HepG2 (cell line): ENCODE results near the gene PTPRD. TPM values are rescaled to one million over a fixed set of nuclear protein-coding genes. Genes with fewer than 3 reads are reported as not detected.

Experiments
- ATAC-seq: fragments of 200-7000 bp; cut with Tn5 transposase; 3 replicates; pipeline ENCODE4 v1.9.1; 2020; ENCODE audit warnings: mild to moderate bottlenecking, moderate library complexity
- BruUV-seq: library from RNA; stranded (reverse); fragments of 400-500 nt; replicated peaks from 2 replicates; lab custom pipeline; 2021; lab: Mats Ljungman, UMichigan
- CTCF ChIA-PET: fragments of 300-600 bp; formaldehyde crosslinking; extraction: SDS; loops from one replicate; lab custom pipeline; 2021; ENCODE audit warnings: low total read pairs, inconsistent platforms, low intra/inter-chr PET ratio; lab: Yijun Ruan, JAX
- POLR2A ChIA-PET: fragments of 350-600 bp; sonication (Branson Sonifier 250); formaldehyde crosslinking; loops from one replicate; lab custom pipeline; 2020; ENCODE audit warnings: antibody characterized with exemption, inconsistent platforms; lab: Yijun Ruan, JAX
- DNase-seq: peaks from one replicate; pipeline ENCODE4 v3.0.0-alpha.2; 2015; ENCODE audit warnings: low spot score
- FAIRE-seq: peaks from 3 replicates; lab custom pipeline; 2011; peaks lifted over from hg19 to GRCh38; lab: Jason Lieb, UNC
- H2AFZ ChIP-seq: one replicate; pipeline ENCODE4 v1.6.1; 2011; ENCODE audit warnings: low read length, inconsistent platforms
- H3K27ac ChIP-seq: fragments of 300-600 bp; 3 replicates; pipeline ENCODE4 v1.8.0; 2011; ENCODE audit warnings: mixed run types, mild to moderate bottlenecking, mixed read lengths, low read length, inconsistent platforms; ENCODE audit not compliant: insufficient read depth; ENCODE audit errors: extremely low read length
- H3K27me3 ChIP-seq, 2 experiments: fragments of 200-600 bp in 1 of 2; 2 replicates in 1 of 2; 3 replicates in 1 of 2; pipeline versions ENCODE4 v1.6.0 to v1.8.0; 2011; ENCODE audit warnings: low read length in 2 of 2, mild to moderate bottlenecking in 2 of 2, moderate library complexity in 2 of 2, inconsistent platforms in 1 of 2; ENCODE audit not compliant: insufficient read depth in 2 of 2, control insufficient read depth in 1 of 2
- H3K36me3 ChIP-seq, 2 experiments: fragments of 200-600 bp in 1 of 2; replicated peaks in 1 of 2; 2 replicates in 1 of 2; 3 replicates in 1 of 2; pipeline versions ENCODE4 v1.5.1 to v1.8.0; 2011; ENCODE audit warnings: low read length in 2 of 2, inconsistent platforms in 1 of 2; ENCODE audit not compliant: insufficient read depth in 2 of 2, control insufficient read depth in 1 of 2
- H3K4me1 ChIP-seq: 2 replicates; pipeline ENCODE4 v1.5.1; 2012; ENCODE audit warnings: low read length, inconsistent platforms; ENCODE audit not compliant: insufficient read depth
- H3K4me2 ChIP-seq: 2 replicates; pipeline ENCODE4 v1.6.0; 2011; ENCODE audit warnings: low read depth, low read length, inconsistent platforms
- H3K4me3 ChIP-seq, 3 experiments: fragments of 200-600 bp in 1 of 3; sonication (generic), shearing (Covaris generic) in 1 of 3; replicated peaks in 1 of 3; 2 replicates each; pipeline ENCODE4 v1.5.1; 2011 to 2016; ENCODE audit warnings: low read length in 3 of 3, inconsistent platforms in 2 of 3, low read depth in 2 of 3, mild to moderate bottlenecking in 2 of 3, control low read depth in 1 of 3, mixed read lengths in 1 of 3; ENCODE audit not compliant: insufficient read depth in 1 of 3
- H3K79me2 ChIP-seq: one replicate; pipeline ENCODE4 v1.6.1; 2011; ENCODE audit warnings: low read length, inconsistent platforms; ENCODE audit not compliant: insufficient read depth
- H3K9ac ChIP-seq: 2 replicates; pipeline ENCODE4 v1.6.0; 2011; ENCODE audit warnings: mild to moderate bottlenecking, low read depth, low read length, inconsistent platforms; ENCODE audit not compliant: insufficient read depth
- H3K9me3 ChIP-seq: 2 replicates; pipeline ENCODE4 v1.5.1; 2012; ENCODE audit warnings: mild to moderate bottlenecking, low read length
- H4K20me1 ChIP-seq: 2 replicates; pipeline ENCODE4 v1.6.0; 2011; ENCODE audit warnings: inconsistent platforms, mild to moderate bottlenecking, low read length, moderate library complexity; ENCODE audit not compliant: insufficient read depth
- ARID2 ChIP-seq: sonication (generic); formaldehyde crosslinking; IDR thresholded peaks from 2 replicates; pipeline ENCODE4 v1.8.1; 2022; ENCODE audit warnings: mild to moderate bottlenecking, missing genetic modification reagents, borderline replicate concordance
- ATAD3A ChIP-seq: sonication (generic); formaldehyde crosslinking; IDR thresholded peaks from 2 replicates; pipeline ENCODE4 v1.4.0; 2020; ENCODE audit warnings: missing genetic modification reagents
- ELK4 ChIP-seq: sonication (generic); formaldehyde crosslinking; IDR thresholded peaks from 2 replicates; pipeline ENCODE4 v1.9.0; 2021; ENCODE audit warnings: missing genetic modification reagents, borderline replicate concordance
- HNF4A ChIP-seq: sonication (generic); formaldehyde crosslinking; IDR thresholded peaks from 2 replicates; pipeline ENCODE4 v1.4.0; 2020; ENCODE audit warnings: missing genetic modification reagents
- HOXA3 ChIP-seq: sonication (generic); formaldehyde crosslinking; IDR thresholded peaks from 2 replicates; pipeline ENCODE4 v1.5.0; 2020; ENCODE audit warnings: missing genetic modification reagents
- HOXD1 ChIP-seq: sonication (generic); formaldehyde crosslinking; IDR thresholded peaks from 2 replicates; pipeline ENCODE4 v1.5.0; 2020; ENCODE audit warnings: missing genetic modification reagents
- KDM4B ChIP-seq: sonication (generic); formaldehyde crosslinking; IDR thresholded peaks from 2 replicates; pipeline ENCODE4 v1.4.0; 2020; ENCODE audit warnings: missing genetic modification reagents
- MEF2D ChIP-seq: sonication (generic); formaldehyde crosslinking; IDR thresholded peaks from 2 replicates; pipeline ENCODE4 v1.5.1; 2020; ENCODE audit warnings: mild to moderate bottlenecking, missing genetic modification reagents
- MTF1 ChIP-seq: sonication (generic); formaldehyde crosslinking; IDR thresholded peaks from 2 replicates; pipeline ENCODE4 v1.5.0; 2020; ENCODE audit warnings: missing genetic modification reagents
- RAD21 ChIP-seq: fragments of 450-650 bp; formaldehyde crosslinking; IDR thresholded peaks from 2 replicates; pipeline ENCODE4 v1.5.0; 2020; ENCODE audit warnings: mild to moderate bottlenecking
- SETDB1 ChIP-seq: sonication (generic); formaldehyde crosslinking; IDR thresholded peaks from 2 replicates; pipeline ENCODE4 v1.5.1; 2020; ENCODE audit warnings: missing genetic modification reagents, mild to moderate bottlenecking, borderline replicate concordance
- SOX6 ChIP-seq, 2 experiments: fragments of 450-650 bp in 1 of 2; sonication (generic) in 1 of 2; formaldehyde crosslinking in 1 of 2; IDR thresholded peaks; 2 replicates each; pipeline versions ENCODE4 v1.4.0 to v1.6.1; 2017 to 2020; ENCODE audit warnings: antibody characterized with exemption in 1 of 2, mild to moderate bottlenecking in 1 of 2, missing genetic modification reagents in 1 of 2
- U2AF1 ChIP-seq: fragments of 200-400 bp; formaldehyde crosslinking; optimal IDR thresholded peaks from 2 replicates; pipeline ENCODE3; 2017; ENCODE audit warnings: mild to moderate bottlenecking, low read depth, low read length
- ZFP91 ChIP-seq: sonication (generic); formaldehyde crosslinking; IDR thresholded peaks from 2 replicates; pipeline ENCODE4 v1.9.0; 2022; ENCODE audit warnings: missing genetic modification reagents, mild to moderate bottlenecking, borderline replicate concordance
- ZNF143 ChIP-seq: sonication (generic); formaldehyde crosslinking; IDR thresholded peaks from 2 replicates; pipeline ENCODE4 v1.4.0; 2020; ENCODE audit warnings: missing genetic modification reagents
- ZNF264 ChIP-seq: sonication (generic); formaldehyde crosslinking; IDR thresholded peaks from 2 replicates; pipeline ENCODE4 v1.4.0; 2020; ENCODE audit warnings: missing genetic modification reagents
- ZNF460 ChIP-seq: sonication (generic); formaldehyde crosslinking; IDR thresholded peaks from 2 replicates; pipeline ENCODE4 v1.5.1; 2020; ENCODE audit warnings: missing genetic modification reagents, mild to moderate bottlenecking, borderline replicate concordance
- ZNF503 ChIP-seq: sonication (generic); formaldehyde crosslinking; IDR thresholded peaks from 2 replicates; pipeline ENCODE4 v1.4.0; 2020; ENCODE audit warnings: missing genetic modification reagents
- WGBS: methylation state at CpG from one replicate; pipeline ENCODE4 v1.1.6; 2017; ENCODE audit warnings: low lambda C conversion rate; 5-methylcytosine and 5-hydroxymethylcytosine counted together
- in situ Hi-C: cut with HindIII; loops from 2 replicates; pipeline ENCODE4 v1.10.0; 2017; ENCODE audit warnings: low pct_unique_long_range_greater_than_20kb; ENCODE audit not compliant: extremely low pct_ligation_motif_present
- intact Hi-C: fragments of 100-400 bp; cut with micrococcal nuclease; formaldehyde crosslinking; loops from one replicate; pipeline ENCODE4 v1.10.0; 2022; ENCODE audit not compliant: unreplicated experiment
- polyA plus RNA-seq, 8 experiments: library from polyadenylated mRNA; depleted of rRNA in 3 of 8; stranded (reverse) in 7 of 8; unstranded in 1 of 8; fragments of >200 nt; fragmentation: Illumina TruSeq in 4 of 8; extraction: Trizol in 4 of 8; gene quantifications; 2 replicates each; pipeline versions ENCODE4 v1.2.1 to v1.2.3, GENCODE V29; 2011 to 2016; ENCODE audit warnings: low read depth in 4 of 8, missing spikeins in 1 of 8, mixed read lengths in 1 of 8; ENCODE audit not compliant: insufficient read depth in 1 of 8
- total RNA-seq, 5 experiments: library from RNA; depleted of rRNA; stranded (reverse); fragments of >200 nt; fragmentation: Illumina TruSeq; extraction: Trizol; gene quantifications; 2 replicates each; pipeline ENCODE4 v1.2.3, GENCODE V29; 2016; ENCODE audit warnings: low read depth in 1 of 5

Gene PTPRD
- total and polyA plus RNA-seq, 2 of the 13 experiments (the other 11 are each of a cell fraction or from before 2014, with no cell fraction given): 0.05 TPM; not detected in 1

DNA sequence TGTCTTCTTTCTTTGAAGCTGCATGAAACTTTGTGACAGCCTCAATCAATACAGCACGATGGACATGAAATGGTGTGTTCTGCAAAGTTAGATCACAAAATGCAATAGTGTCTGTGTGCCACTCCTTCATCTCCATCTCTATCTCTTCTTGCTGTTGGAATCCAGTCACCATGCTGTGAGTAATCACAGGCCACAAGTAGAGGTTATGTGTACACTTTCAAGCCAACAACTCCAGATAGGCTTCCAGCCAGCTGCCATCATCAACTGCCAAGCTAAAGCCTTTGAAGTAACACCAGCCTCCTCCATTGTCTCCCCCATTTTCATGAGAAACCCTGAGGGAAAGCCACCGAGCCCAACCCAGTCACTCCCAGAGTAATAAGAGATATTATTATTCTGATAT, 360.6 kb downstream of the PTPRD start:
- no peak overlapping the region for H3K4me3 ChIP-seq
- H3K27me3 ChIP-seq: no peaks in the 10 kb centered on the region
- no peaks in the 10 kb centered on the region for H3K9me3 ChIP-seq
- no peaks in the 10 kb centered on the region for H3K79me2 ChIP-seq
- 17% methylated on average over 2 of the region's 2 CpGs for WGBS
- DNase-seq (no peak), FAIRE-seq (no peak), ATAC-seq (no peak)
- BruUV-seq: no TSS peak
- no peak overlapping the region for H3K27ac ChIP-seq
- POLR2A ChIA-PET: no interaction called here
- TF ChIP-seq ZFP91 (no peak), ZNF503 (CRISPR knock-in tag) (no peak), HOXD1 (CRISPR knock-in tag) (no peak), ZNF143 (no peak), HOXA3 (CRISPR knock-in tag) (no peak), HNF4A (no peak), KDM4B (CRISPR knock-in tag) (no peak), ZNF460 (CRISPR knock-in tag) (no peak), RAD21 (no peak), ATAD3A (CRISPR knock-in tag) (no peak), ELK4 (CRISPR knock-in tag) (no peak), SOX6 (IDR thresholded peaks at IDR 0.05) (no peak), SOX6 (CRISPR knock-in tag; IDR thresholded peaks at IDR 0.05) (no peak), ARID2 (no peak), MEF2D (CRISPR knock-in tag) (no peak), MTF1 (CRISPR knock-in tag) (no peak), U2AF1 (no peak), SETDB1 (CRISPR knock-in tag) (no peak), ZNF264 (CRISPR knock-in tag) (no peak)
- CTCF ChIA-PET: no interaction called here
- no peaks in the 10 kb centered on the region for H3K4me1 ChIP-seq
- H3K36me3 ChIP-seq: no peaks in the 10 kb centered on the region
- H3K4me2 ChIP-seq: no peak overlapping the region
- H4K20me1 ChIP-seq: no peaks in the 10 kb centered on the region
- no peak overlapping the region for H2AFZ ChIP-seq
- H3K9ac ChIP-seq: no peak overlapping the region
- intact Hi-C loops (no loop called here), in situ Hi-C loops (no loop called here)
